Pancreas (tissue), 10 donors: ENCODE measurements around the gene KRTAP10-7. TPM values are rescaled to one million over a fixed set of nuclear protein-coding genes. Genes with fewer than 3 reads are reported as not detected.

Experiments used
- ATAC-seq, 4 donors: fragments of 200-7000 bp; cut with Tn5 transposase; one replicate each; pipeline versions ENCODE4 v1.8.0 to v1.9.1; 2020; ENCODE audit warnings: mild to moderate bottlenecking in 4 of 4, moderate library complexity in 4 of 4
- DNase-seq, 6 donors: peaks; one replicate each; pipeline ENCODE4 v3.0.0-alpha.2; 2020
- FAIRE-seq: peaks from 2 replicates; lab custom pipeline; 2012; peaks lifted over from hg19 to GRCh38; lab: Jason Lieb, UNC
- H3K27ac ChIP-seq, 4 donors: fragments of 200-600 bp; sonication (generic); 1 replicate in 3 of 4; 2 replicates in 1 of 4; pipeline versions ENCODE4 v1.5.0 to v1.8.0; 2020
- H3K27me3 ChIP-seq, 4 donors: fragments of 200-600 bp; one replicate each; pipeline ENCODE4 v1.8.0; 2021
- H3K36me3 ChIP-seq, 3 donors: fragments of 200-600 bp; sonication (generic) in 1 of 3; one replicate each; pipeline versions ENCODE4 v1.5.0 to v1.8.0; 2020 to 2021
- H3K4me1 ChIP-seq, 3 donors: fragments of 200-600 bp; one replicate each; pipeline ENCODE4 v1.8.0; 2021
- H3K4me3 ChIP-seq, 4 donors: fragments of 200-600 bp; sonication (generic) in 2 of 4; one replicate each; pipeline versions ENCODE4 v1.5.0 to v1.8.0; 2020 to 2021
- H3K9me3 ChIP-seq, 4 donors: fragments of 200-600 bp; one replicate each; pipeline ENCODE4 v1.8.0; 2021
- CTCF ChIP-seq, 4 donors: fragments of 200-600 bp; sonication (generic) in 3 of 4; IDR thresholded peaks; one replicate each; pipeline versions ENCODE4 v1.5.0 to v1.8.0; 2021; ENCODE audit warnings: antibody characterized with exemption in 4 of 4
- WGBS, 2 donors: extraction: QIAGEN DNeasy Blood & Tissue Kit; methylation state at CpG; one replicate each; pipeline ENCODE4 v1.1.7; 2013; 5-methylcytosine and 5-hydroxymethylcytosine counted together
- intact Hi-C, 3 donors: fragments of 100-400 bp; cut with DNase I; formaldehyde crosslinking; loops; one replicate each; pipeline versions ENCODE4 v1.11.1 to v1.14.2; 2022
- polyA plus RNA-seq, 2 donors: library from polyadenylated mRNA; stranded (reverse); fragments of 200-250 nt; gene quantifications; one replicate each; pipeline ENCODE4 v1.2.3, GENCODE V29; 2013
- total RNA-seq, 6 donors: library from RNA; stranded (reverse); fragmentation: NEBNext Ultra II Directional in 4 of 6; extraction: Animal tissue kit (Norgen Biotek cat#: 25700) in 4 of 6; gene quantifications; one replicate each; pipeline versions ENCODE4 v1.2.1 to v1.2.4, GENCODE V29; 2021 to 2023
- donor health status: healthy with polysubstance abuse.
- donor health status: DM: no; HTN: no; CAD: no; lungs with moderate emphysema.
- donor health status: DM: no; HTN: no; CAD: no.
- donor health status: control.
- donor health status: control.
- donor health status: Bipolar disorder and iron deficiency.
- donor health status: DM: yes; HTN: yes; CAD: no.
- donor health status: DM: no; HTN: no; CAD: no.
- donor health status: DM: no; HTN: no; CAD: no.
- donor health status: DM: yes; HTN: yes; CAD: no.

Gene KRTAP10-7
- total and polyA plus RNA-seq, 8 donors = not detected

GRCh38 chr21:44568667-44569556 lies 31.5 kb upstream of the KRTAP10-7 start:
- Histone ChIP-seq H3K4me3 (no peak overlapping the region), H3K27ac (no peak overlapping the region), H3K4me1 (no peaks in the 10 kb centered on the region), H3K36me3 (no peaks in the 10 kb centered on the region), H3K27me3 (no peaks in the 10 kb centered on the region), H3K9me3 (no peaks in the 10 kb centered on the region)
- DNase-seq (no peak), FAIRE-seq (no peak), ATAC-seq (no peak)
- whole genome bisulfite sequencing, 2 donors = 58 to 64% methylated on average over 27 of the region's 27 CpGs
- TF ChIP-seq CTCF (IDR thresholded peaks at IDR 0.05) = no peak
- intact Hi-C loops = no loop called here

DNA sequence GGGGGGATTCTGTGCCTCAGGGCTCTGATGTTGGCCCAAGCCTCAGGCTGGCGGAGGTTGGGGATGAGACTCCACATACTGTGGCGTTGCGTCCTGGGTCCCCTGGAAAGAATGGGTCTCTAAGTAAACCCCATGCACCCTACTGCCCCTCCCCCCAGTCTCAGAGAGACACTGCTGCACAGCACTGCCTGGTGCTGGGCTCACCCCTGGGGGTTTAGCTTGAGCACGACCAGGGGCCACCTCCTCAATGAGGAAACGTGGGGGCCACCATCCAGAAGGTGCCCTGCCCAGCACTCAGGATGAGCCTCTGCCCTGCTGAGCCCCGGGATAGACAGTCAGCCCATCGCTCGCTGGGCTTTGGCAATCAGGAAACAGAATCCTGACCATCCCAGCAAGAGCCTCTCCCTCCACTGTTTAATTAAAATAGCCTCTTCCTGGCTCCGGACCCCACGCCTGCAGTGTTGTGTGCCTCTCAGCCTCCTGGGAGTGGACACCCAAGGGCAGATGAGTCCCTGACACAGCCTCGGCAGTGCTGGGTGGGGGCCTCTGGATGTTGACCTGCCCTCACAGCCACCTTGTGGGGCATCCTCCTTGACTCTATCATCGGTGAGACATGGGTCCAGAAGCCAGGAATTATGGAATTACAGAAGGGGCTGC lies 30.4 kb upstream of the KRTAP10-7 start:
- intact Hi-C loops = no loop called here
- no peak for FAIRE-seq

GRCh38 chr21:44571296-44571695 lies 29.1 kb upstream of the KRTAP10-7 start:
- no peak for TF ChIP-seq CTCF (IDR thresholded peaks at IDR 0.05)
- no peaks in the 10 kb centered on the region for H3K4me1 ChIP-seq
- H3K27me3 ChIP-seq = no peaks in the 10 kb centered on the region
- H3K36me3 ChIP-seq = no peaks in the 10 kb centered on the region
- WGBS, 2 donors = 46 to 71% methylated on average over 4 of the region's 4 CpGs
- H3K4me3 ChIP-seq = no peak overlapping the region
- DNase-seq = no peak
- FAIRE-seq = no peak
- ATAC-seq = no peak
- intact Hi-C loops = no loop called here
- no peak overlapping the region for H3K27ac ChIP-seq
- H3K9me3 ChIP-seq = no peaks in the 10 kb centered on the region

More for the DNA sequence above, 30.4 kb upstream of the KRTAP10-7 start:
- ATAC-seq = no peak
- TF ChIP-seq CTCF (IDR thresholded peaks at IDR 0.05) = no peak
- H3K4me3 ChIP-seq = no peak overlapping the region
- H3K9me3 ChIP-seq = no peaks in the 10 kb centered on the region
- no peaks in the 10 kb centered on the region for H3K4me1 ChIP-seq
- WGBS, 2 donors = 65 to 81% methylated on average over 12 of the region's 12 CpGs
- H3K36me3 ChIP-seq = no peaks in the 10 kb centered on the region
- no peaks in the 10 kb centered on the region for H3K27me3 ChIP-seq
- DNase-seq = no peak
- no peak overlapping the region for H3K27ac ChIP-seq

DNA sequence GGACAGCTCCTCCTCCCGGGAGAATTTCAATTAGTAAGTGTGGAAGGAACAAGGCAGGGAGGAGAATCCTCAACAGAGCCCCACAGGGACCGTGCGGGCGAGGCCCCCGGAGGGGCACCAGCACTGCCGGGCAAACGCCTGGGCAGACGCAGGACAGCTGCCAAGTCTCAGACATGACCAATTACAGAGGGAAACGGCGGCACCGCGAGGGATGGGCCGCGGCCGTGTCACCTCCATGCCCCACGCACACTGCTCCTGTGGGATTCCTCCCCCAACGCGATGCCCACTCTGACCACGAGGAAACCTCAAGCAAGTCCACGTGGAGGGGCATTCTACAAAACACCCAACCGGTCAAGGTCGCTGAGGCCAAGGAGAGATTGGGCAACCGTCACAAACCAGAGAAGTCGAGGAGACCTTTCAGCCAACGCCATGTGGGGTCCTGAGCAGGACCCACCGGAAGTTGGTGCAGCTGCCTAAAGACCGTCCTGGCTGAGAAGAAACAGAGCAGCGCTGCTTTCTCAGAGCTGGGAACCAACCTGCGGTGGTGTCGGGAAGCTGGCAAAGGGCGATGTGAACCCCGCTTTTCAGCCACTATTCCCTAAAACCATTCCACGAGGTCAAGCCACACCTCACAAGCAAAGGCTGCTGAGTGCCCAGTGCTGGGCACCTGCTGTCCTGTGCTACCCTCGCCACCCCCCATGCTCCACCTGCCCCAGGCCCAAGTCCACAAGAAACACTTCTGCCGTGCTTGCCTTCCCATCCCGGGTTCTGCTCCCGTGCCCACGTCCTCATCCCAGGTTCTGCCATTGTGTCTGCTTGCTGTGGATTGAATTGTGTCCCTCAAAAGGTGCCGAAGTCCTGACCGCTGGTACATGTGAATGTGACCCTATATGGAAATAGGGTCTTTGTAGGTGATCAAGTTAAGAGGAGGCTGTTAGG lies 28.3 kb upstream of the KRTAP10-7 start:
- Histone ChIP-seq H3K4me1 (no peaks in the 10 kb centered on the region), H3K27ac (no peak overlapping the region), H3K27me3 (no peaks in the 10 kb centered on the region), H3K36me3 (no peaks in the 10 kb centered on the region), H3K9me3 (no peaks in the 10 kb centered on the region), H3K4me3 (no peak overlapping the region)
- DNase-seq (no peak), ATAC-seq (no peak), FAIRE-seq (no peak)
- TF ChIP-seq CTCF (IDR thresholded peaks at IDR 0.05) = no peak
- intact Hi-C loops = no loop called here
- WGBS, 2 donors = 84 to 90% methylated on average over 40 of the region's 40 CpGs
